H1 (cell line): ENCODE data around the gene SLC25A39.

Experiments
- CTCF ChIP-seq, 3 experiments: IDR thresholded peaks; 1 replicate in 2 of 3; 2 replicates in 1 of 3; pipeline versions ENCODE4 v1.5.1 to v1.6.1; 2011; ENCODE audit warnings: low read length in 3 of 3, mild to moderate bottlenecking in 3 of 3, inconsistent platforms in 2 of 3, low read depth in 1 of 3, moderate library complexity in 1 of 3; ENCODE audit not compliant: insufficient read depth in 1 of 3; ENCODE audit errors: control extremely low read depth in 1 of 3
- E2F6 ChIP-seq: IDR thresholded peaks from 2 replicates; pipeline ENCODE4 v1.6.1; 2012; ENCODE audit warnings: inconsistent platforms
- EP300 ChIP-seq, 2 experiments: IDR thresholded peaks; 1 replicate in 1 of 2; 2 replicates in 1 of 2; pipeline ENCODE4 v1.6.1; 2011 to 2012; ENCODE audit warnings: low read depth in 2 of 2, low read length in 2 of 2, mild to moderate bottlenecking in 2 of 2, borderline replicate concordance in 1 of 2, inconsistent platforms in 1 of 2, moderate library complexity in 1 of 2
- KDM5A ChIP-seq: fragments of 200-600 bp; IDR thresholded peaks from 2 replicates; pipeline ENCODE4 v1.7.1; 2012; ENCODE audit warnings: mild to moderate bottlenecking, low read length, inconsistent platforms, mixed read lengths
- POLR2A ChIP-seq, 2 experiments: IDR thresholded peaks; 1 replicate in 1 of 2; 2 replicates in 1 of 2; pipeline ENCODE4 v1.6.1; 2011; ENCODE audit warnings: low read depth in 2 of 2, low read length in 2 of 2, mild to moderate bottlenecking in 2 of 2; ENCODE audit errors: control extremely low read depth in 1 of 2

- no peak for TF ChIP-seq POLR2A (IDR thresholded peaks at IDR 0.05; ENCODE audit: control extremely low read depth in 1 of 2, low read depth in 2 of 2, low read length in 2 of 2)
- TF ChIP-seq CTCF (IDR thresholded peaks at IDR 0.05; ENCODE audit: control extremely low read depth in 1 of 3, insufficient read depth in 1 of 3, low read depth in 1 of 3, low read length in 3 of 3), result peak in 1 of 3 experiments; percentile 8; a peak in 1 of 4 replicates
- TF ChIP-seq KDM5A, result no peak
- TF ChIP-seq EP300 (IDR thresholded peaks at IDR 0.05; ENCODE audit: borderline replicate concordance in 1 of 2, low read depth in 2 of 2, low read length in 2 of 2), result no peak
- TF ChIP-seq E2F6, result no peak
Measured at GRCh38 chr17:44358066-44358465, 33.4 kb upstream of the SLC25A39 start.
